ENCODE results near the gene CUTC.
"Not testable (repeated sequence)": the region's sequence is repeated elsewhere in the genome, so short reads cannot be mapped to it uniquely, and the experiment has no call there.

The CUTC gene

DNA sequence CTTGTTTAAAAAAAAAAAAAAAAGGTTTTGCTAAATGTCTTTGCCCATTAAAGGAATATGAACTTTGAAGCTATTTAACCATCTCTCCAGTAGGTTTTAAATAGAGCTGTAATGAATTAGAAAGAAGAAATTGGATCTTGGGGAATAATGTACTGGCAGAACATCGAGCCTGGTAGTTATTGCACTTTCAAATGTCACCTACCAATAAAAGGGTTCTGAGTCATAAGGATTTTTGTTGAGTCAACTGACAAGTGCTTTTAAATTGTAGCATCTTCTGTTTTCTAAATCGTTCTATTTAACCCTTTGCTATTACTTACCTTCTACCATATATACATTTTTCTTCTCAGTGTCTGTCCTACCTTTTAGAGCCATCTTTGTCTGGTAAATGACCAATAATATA is 10.7 kb downstream of the CUTC start:
- DNase-seq (ENCODE audit: low read depth), result no peak

DNA sequence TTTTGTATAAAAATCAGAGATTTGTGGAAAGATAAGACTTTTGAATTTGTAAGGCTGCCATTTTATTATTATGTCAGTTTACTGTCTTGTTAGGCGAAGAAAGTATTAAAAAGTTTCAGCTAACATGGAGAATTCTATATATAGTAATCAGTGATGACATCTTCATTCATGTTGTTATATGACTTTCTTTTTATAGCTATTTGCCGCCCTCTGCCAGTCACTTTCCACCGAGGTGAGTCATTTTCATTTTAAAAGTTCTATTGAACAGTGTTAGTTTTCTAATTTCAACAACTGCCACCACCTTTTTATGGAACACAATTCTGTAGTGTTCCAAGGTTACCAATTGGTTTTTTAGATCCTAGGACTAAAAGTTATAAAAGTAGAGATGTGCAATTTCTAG is 11.8 kb downstream of the CUTC start:
- no peak for DNase-seq (ENCODE audit: low read depth)

DNA sequence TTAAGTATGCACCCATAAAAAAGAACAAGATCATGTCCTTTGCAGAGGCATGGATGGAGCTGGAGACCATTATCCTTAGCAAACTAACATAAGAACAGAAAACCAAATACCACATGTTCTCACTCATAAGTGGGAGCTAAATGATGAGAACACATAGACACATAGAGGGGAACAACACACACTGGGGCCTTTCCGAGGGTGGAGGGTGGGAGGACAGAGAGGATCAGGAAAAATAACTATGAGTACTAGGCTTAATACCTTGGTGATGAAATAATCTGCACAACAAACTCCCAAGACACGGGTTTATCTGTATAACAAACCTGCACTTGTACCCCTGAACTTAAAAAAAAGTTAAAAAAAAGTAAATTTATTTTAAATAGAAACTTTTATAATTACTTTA is 14.1 kb downstream of the CUTC start:
- DNase-seq (ENCODE audit: low read depth), result not testable (repeated sequence)

DNA sequence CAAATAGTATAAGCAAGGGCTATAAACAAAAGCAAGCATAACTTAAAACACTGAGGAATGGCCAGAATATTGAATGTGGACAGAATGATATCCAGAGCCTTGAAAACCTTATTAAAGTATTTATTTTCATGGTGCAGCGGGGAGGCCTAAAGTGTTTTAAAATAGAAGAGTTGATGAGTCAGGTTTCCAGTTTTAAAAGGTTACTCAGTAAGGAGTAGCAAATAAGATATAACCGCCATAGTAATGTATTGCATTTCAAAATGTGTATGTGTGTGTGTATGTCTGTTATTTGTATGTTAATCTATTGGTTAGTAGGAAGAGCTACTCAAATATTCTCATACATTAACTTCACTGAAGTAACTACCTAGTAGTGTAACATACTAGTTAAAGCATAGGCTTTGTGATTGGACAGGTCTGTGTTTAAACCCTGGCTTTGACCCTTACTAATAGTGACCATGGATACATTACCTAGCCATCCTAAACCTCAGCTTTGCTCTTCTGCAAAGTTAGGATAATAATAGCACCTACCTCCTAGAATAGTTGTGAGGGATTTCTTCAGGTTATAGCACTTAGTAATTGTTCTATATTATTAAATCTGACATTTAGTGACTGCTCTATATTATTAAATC is 16.9 kb downstream of the CUTC start:
- DNase-seq (ENCODE audit: low read depth), result no peak

DNA sequence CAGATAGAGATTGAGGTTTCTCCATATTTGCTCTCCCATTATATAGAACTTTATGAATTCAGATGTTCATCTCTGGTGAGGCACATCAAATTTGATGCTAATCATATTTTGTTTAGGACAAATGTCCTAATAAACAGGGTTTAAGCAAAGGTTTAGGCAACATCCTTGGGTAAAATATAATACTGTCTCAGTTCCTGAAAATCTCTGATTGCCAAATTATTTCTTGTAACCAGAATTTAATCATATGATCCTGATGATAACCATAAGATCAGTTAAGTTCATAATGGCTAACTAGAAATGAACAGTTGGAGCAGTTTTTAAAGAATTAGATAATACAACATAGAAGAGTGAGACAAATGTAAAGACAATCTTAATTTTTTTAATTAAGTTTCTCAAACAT is 18.6 kb downstream of the CUTC start:
- DNase-seq (ENCODE audit: low read depth), result no peak

DNA sequence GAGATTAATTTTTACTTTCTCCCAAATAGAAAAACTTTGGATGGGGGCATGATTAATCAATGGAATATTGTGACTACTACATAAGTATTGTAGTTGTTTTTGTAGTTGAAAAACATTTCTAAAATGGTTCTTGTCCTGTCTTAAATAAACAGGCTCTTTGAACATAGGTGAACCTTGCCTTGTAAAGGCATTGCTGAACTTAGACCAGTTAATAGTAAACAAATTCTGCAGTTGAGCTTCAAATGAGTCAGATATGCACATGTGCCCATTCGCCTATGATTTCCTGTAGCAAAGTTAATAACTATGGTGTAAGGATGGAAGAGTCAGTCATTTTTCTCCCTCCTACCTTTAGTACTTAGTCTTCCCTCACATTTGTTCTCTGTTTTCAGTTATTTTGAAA is 22.6 kb downstream of the CUTC start:
- DNase-seq (ENCODE audit: low read depth), result no peak

DNA sequence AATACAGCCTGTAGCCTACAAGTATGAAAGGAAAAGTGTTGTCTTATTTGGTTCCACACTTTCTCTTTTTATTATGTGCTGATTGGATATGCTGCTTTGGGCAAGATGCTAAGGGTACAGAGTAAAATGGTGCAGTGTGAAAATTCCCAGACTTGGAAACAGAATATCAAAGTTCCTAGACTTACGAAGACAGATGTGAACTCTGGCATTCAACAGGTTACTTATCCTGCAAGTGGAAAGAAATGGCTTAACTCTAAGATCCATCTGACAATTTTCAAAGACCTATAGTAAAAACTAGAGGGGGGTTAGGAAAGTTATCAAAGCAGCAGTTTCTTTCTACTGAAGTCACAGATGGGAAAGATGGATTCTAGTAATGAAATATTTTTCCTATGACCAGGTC is 24.1 kb downstream of the CUTC start:
- DNase-seq (ENCODE audit: low read depth), result no peak

DNA sequence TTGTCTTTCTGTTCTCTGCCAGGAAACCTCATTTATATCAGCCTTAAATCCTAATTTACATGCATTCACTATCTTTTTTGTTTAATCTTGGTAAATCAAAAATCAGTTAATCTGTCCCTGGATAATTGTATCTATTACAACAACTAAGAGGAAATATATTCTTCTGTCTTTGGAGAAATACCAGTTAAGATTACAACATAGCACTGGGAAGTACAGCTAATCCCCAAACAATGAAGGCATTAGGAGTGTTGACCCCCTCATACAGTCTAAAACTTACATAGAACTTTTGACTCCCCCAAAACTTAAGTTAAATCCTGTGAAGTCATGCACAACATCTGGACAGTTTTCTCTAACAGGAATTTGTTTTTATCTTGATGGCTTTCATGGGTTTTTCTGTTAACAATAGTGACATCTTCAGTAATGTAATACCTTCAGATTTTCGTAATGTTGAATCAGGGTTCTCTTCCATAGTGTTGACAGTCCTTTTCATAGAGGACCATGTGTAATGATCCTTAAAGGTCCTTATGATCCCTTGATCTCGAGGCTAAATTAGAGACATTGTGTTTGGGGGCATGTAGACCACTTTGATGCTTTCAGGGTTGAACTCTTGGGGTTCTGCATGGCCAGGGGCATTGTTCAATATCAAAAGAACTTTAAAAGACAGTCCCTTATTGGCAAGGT is 26.3 kb downstream of the CUTC start:
- no peak for DNase-seq (ENCODE audit: low read depth)

DNA sequence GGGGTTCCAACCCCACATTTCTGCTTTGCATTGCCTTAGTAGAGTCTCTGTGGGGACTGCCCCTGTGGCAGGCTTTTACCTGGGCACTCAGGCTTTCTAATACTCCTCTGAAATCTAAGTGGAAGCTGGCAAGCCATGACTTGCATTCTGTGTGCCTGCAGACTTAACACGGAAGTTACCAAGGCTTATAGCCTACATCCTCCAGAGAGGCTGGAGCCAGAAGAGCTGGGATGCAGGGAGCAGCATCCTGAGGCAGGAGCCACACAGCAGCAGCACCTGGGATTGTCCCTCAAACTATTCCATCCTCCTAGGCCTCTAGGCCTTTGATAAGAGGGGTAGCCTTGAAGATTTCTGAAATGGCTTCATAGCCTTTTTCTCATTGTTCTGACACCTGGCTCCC is 28.3 kb downstream of the CUTC start:
- no peak for DNase-seq (ENCODE audit: low read depth)

DNA sequence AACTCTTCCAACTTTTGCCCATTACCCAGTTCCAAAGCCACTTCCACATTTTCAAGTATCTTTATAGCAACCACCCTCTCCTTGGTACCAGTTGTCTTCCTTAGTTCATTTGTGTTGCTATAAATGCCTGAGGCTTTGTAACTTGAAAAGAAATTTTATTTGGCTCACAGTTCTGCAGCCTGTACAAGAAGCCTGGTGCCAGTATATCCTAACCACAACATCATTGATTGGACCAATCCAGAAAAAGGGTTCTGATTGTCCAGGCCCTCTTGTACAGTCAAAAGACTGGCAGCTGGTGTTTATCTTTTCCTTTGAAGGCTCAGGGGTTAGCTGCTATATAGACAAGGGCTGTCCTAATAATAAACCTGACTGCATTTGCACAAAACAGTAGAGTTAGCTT is 29.3 kb downstream of the CUTC start:
- DNase-seq (ENCODE audit: low read depth), result no peak

DNA sequence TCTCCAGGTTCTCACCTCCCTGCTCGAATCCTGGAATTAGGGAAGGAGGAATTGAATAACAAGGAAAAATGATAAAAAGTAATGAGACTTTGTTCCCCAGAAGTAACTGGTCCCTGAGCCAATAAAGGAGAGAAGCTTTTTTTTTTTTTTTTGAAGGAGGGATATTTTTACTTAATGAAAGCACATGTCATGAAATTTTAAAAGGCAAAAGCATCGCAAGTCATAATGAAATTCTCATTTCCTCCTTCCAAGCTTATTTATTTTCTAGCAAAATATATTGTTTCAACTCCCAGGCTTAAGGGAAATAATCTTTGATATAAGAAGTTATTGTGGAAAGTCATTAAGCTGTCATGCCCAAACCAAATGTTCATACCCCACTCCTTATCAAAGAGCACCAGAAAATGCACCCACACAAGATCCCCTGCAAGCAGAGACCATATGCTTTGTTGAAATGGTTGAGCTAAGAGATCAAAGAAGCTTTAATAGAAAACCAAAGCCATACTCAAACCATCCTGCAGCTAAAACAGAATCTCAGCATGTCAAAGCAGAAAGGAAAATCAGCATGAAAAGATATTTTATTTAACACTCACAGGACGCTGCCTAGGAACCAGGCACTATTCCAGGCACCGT is 33.8 kb downstream of the CUTC start:
- no peak for DNase-seq (ENCODE audit: low read depth)

DNA sequence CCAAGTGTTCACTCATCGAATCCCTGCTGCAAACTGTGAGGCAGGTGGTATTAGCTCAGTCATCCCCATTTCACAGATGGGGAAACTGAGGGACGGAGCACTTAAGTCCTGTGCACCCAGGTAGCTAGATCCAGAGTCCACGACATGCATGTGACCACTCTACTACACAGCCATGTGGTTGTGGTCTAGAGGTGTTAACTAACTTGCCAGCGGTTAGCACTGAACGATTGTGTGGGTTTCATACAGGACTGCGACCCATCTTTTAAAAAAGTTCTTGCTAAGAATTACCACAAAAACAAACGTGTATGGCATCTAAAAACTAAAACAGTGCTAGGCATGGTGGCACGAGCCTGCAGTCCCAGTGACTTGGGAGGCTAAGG is 34.3 kb downstream of the CUTC start:
- no peak for DNase-seq (ENCODE audit: low read depth)

DNA sequence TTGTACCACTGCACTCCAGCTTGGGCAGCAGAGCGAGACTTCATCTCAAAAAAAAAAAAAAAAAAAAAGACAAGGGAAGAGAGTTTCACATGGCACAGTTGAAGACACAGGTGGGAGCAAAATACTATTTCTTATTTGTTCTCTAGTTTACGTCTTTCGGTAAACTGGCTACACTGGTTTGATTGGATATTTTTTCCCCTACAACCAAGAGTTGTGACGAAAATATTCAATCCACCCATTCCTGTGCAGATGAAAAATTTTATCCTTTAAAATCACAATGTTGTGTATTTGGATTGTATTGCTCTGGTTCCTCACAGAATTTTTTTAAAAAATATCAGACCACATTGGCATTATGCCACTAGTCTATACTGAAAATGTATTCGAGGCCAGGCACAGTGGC is 35.9 kb downstream of the CUTC start:
- DNase-seq (ENCODE audit: low read depth), result no peak

DNA sequence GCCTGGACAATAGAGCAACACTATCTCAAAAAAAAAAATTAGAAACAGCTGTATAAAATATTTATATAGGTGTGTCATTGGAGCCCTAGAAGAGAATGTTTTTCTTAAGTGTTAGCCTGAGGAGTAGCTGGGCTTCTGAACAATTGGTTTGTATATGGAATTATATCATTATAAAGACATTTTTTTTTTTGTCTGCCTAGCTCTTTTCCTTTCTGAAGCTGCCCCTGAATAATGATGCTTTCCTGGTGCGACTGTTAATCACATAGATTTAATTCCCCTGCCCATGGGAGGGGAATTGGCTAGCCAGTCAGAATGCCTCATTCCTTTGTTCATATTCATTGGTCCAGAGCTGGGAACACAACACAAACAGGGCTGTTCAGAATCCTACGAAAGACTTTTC is 36.5 kb downstream of the CUTC start:
- no peak for DNase-seq (ENCODE audit: low read depth)

DNA sequence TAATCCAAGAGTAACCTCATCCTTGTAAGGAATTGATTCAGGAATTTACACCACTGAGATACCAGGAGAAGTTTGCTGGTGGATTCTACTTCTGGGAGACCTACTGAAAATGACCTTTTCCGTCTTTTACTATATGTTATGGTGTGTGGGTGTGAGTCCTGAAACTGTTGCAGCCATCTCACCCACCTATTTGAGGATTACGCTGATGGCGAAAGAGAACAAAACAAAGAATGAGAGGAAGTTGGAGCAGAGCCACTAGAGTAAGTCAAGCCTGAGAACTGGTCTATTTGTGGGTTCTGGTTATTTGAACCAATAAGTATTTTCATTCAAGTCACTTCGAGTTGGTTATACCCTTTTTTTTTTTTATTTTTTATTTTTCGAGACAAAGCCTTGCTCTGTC is 37.7 kb downstream of the CUTC start:
- no peak for DNase-seq (ENCODE audit: low read depth)

DNA sequence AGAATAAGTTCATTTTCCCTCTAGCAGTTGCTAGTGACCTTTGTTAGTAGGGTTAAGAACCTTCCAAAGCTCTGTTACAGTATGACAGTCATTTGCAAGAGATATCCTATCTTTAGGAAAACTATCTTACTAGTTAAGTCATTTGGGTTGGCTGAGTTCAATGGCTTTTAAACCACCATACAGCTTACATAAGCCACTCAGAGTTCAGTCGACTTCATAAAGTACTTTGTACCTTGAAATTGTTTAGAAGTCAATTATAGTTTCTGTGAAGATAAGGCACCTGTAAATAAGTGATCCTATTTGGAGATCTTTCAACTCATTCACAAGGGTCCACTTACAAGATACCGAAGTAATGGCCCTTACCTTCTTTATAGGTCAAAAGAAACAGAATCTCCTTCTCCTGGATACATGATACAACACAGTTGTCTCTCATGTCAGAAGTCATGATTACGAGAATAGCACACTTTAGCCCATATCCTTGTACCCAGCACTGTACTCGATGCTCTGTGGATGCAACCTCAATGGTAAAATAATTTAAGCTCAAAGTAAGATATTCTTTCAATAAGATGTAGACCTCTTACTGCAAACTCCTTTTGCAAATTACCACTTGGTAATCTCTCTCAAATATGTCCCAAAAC is 38.5 kb downstream of the CUTC start:
- no peak for DNase-seq (ENCODE audit: low read depth)

DNA sequence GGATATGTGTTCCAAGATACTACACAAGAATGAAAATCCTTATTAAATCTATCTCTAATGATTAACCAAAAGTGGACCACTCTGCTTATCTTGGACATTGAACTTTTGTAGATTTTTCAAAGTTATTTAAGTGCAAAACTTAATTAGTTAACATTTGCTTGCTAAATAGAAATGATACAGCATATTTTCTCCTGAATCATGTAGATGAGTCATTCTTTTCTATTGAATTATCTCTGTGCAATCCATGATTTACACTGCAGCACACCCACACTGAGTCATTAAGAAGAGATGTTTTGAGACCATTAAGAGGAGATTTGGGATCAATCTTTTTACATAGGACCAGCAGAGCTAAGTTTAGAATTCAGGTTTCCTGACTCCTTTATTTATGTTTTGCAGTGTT is 43.8 kb downstream of the CUTC start:
- DNase-seq (ENCODE audit: low read depth), result no peak

DNA sequence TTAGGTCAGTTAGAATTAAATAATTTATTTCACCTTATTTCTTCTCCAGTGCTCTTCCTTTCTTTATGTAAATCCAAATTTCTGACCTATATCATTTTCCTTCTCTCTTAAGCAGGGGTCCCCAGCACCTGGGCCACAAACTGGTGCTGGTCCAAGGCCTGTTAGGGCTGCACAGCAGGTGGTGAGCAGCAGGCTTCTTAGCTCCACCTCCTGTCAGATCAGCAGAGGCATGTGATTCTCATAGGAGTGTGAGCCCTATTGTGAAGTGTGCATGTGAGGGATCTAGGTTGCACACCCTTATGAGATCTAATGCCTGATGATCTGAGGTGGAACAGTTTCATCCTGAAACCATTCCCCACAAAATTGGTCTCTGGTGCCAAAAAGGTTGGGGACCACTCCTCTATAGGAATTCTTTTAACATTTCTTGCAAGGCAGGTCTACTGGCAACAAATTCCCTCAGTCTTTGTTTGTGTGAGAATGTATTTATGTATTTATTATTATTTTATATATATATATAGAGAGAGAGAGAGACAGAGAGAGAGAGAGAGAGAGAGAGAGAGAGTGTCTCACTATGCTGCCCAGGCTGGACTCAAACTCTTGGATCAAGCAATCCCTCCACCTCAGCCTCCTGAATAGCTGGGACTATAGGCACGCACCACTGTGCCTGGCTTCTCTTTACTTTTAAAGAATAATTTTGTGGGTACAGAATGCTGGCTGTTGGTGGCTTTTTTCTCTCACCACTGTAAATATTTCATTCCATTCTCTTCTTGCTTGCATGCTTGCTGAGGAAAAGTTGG is 46.1 kb downstream of the CUTC start:
- DNase-seq (ENCODE audit: low read depth), result no peak

DNA sequence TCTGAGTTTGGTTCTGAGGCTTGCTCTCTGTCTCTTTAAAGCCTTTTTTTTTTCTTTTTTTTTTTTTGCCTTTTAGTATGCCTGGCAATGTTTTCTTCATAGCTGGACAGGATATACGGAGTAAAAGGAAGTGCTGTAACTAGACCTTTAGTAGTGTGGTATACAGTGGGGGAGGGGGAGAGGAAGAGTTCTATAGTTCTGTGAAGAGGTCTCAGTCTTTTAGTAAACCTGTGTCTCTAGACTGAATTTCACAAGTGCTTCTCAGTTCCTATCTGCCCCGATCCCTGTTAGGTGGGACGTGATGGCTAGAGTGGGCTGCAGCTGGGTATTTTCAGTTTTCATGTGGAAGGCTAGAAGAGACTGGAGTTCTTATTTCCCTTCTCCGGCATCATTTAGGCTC is 47.3 kb downstream of the CUTC start:
- DNase-seq (ENCODE audit: low read depth), result no peak

DNA sequence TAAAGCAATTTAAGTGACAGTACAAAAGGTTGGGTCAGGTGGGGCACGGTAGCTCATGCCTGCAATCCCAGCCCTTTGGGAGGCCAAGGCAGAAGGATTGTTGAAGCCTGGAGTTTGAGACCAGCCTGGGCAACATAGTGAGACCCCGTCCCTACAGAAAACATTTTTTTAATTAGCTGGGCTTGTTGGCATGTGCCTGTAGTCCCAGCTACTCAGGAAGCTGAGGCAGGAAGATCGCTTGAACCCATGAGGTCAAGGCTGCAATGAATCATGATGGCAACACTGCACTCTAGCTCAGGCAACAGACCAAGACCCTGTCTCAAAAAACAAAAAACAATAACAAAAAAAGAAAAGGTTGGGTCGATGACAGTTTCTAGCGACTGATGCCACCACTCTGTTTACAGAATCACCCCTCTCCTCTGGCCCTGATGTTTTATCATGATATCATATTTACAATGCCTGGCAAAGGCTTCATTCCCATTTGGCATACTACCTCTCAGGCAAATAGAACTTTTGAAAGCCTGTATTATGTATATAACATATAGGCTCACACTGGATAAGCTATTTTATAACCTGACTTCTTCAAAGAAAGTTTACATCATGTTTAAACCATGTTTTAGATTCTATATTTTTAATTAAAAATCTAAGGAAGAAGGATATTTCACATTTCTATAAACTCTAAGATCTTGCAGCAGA is 49.8 kb downstream of the CUTC start:
- no peak for DNase-seq (ENCODE audit: low read depth)

DNA sequence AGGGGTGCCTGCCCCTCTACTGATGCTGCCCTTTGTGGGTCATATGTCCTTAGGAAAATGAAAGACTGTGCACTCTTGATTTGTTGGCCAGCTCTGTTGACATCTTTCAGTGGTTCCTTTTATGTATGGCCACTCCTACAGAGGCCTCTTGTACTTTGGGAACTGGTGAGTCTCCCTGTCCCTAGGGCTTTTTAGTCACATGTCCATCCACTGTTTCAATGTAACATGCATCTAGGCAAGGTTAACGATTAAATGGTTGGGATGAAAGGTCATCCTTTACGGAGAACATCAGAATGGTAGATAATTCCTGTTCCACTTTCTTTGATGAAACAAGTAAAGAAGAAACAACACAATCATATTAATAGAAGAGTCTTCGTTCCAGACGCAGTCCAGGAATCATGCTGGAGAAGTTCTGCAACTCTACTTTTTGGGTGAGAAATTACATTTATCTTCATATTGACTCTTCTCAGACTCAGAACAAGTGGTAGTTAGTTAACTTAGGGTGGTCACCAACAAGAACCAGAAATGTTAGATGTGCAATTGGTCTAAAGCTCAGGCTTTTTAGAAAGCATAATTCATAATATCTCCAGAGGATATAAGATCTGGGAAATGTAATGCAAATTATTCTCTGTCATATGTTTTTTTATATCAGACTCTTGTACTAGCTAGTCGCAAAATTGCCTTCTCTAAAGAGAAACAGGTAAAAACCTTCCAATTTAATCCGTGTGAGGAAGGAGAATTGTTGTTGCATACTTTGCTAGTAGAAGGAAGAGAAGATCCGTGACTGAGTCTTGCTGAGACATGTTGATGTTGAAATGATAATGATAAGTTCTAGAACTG is 50.6 kb downstream of the CUTC start, which contains the start of gene ABCC2:
Gene ABCC2 (plus strand): TSS at position 194 of the 840 bp plus-strand sequence. CDS start 205 bp downstream, at position 399.
- no peak for DNase-seq (ENCODE audit: low read depth)

All from activated T-cell treated with anti-CD3 and anti-CD28 coated beads for 1 hour (primary cell).